Thyroid gland (tissue), 4 donors: ENCODE results near the gene LIPI.

ENCODE experiments used
- CTCF ChIP-seq, 6 experiments: fragments of 200-600 bp in 3 of 6; fragments of 450-650 bp in 3 of 6; sonication (generic) in 3 of 6; IDR thresholded peaks; one replicate each; pipeline ENCODE4 v1.5.1; 2016 to 2019; ENCODE audit warnings: antibody characterized with exemption in 6 of 6, mild to moderate bottlenecking in 2 of 6, inconsistent platforms in 1 of 6, moderate library complexity in 1 of 6
- POLR2A ChIP-seq, 2 donors: fragments of 450-650 bp; IDR thresholded peaks; one replicate each; pipeline ENCODE4 v1.6.1; 2017; ENCODE audit warnings: antibody characterized with exemption in 2 of 2, mild to moderate bottlenecking in 2 of 2, moderate library complexity in 1 of 2

- TF ChIP-seq CTCF (IDR thresholded peaks at IDR 0.05) (no peak), POLR2A (IDR thresholded peaks at IDR 0.05) (no peak)
Measured at GRCh38 chr21:14071902-14072734, 138.6 kb downstream of the LIPI start.
